ENCODE data around the gene LSM4.

The LSM4 gene

GRCh38 chr19:18300930-18301717 is 21.8 kb downstream of the LSM4 start:
- Mint-ChIP-seq H3K4me1 (peaks cover 18% of the 10 kb centered on the region), H3K27me3 (no peaks in the 10 kb centered on the region), H3K4me3 (no peak overlapping the region), H3K9me3 (no peaks in the 10 kb centered on the region), H3K36me3 (no peaks in the 10 kb centered on the region), H3K27ac (no peak overlapping the region)
- DNase-seq (ENCODE audit: low spot score in 2 of 2) (no peak), ATAC-seq (ENCODE audit: low read depth) (no peak)

DNA sequence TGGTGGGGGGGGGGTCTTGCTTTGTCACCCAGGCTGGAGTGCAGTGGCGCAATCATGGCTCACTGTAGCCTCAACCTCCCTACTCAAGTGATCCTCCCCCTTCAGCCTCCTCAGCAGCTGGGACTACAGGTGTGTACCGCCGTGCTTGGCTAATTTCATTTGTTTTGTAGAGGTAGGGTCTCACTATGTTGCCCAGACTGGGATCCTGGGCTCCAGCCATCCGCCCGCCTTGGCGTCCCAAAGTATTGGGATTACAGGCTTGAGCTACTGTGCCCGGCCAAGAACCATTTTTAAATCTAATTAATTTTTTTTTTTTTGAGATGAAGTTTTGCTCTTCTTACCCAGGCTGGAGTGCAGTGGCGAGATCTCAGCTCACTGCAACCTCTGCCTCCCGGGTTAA is 23.2 kb downstream of the LSM4 start:
- H3K36me3 Mint-ChIP-seq: peaks cover 2% of the 10 kb centered on the region
- peaks cover 26% of the 10 kb centered on the region for H3K4me1 Mint-ChIP-seq
- ATAC-seq (ENCODE audit: low read depth) (no peak), DNase-seq (ENCODE audit: low spot score in 2 of 2) (no peak)
- no peak overlapping the region for H3K4me3 Mint-ChIP-seq
- no peak overlapping the region for H3K27ac Mint-ChIP-seq
- no peaks in the 10 kb centered on the region for H3K27me3 Mint-ChIP-seq
- peaks cover 2% of the 10 kb centered on the region for H3K9me3 Mint-ChIP-seq

GRCh38 chr19:18298601-18299000 is 24.3 kb downstream of the LSM4 start:
- Mint-ChIP-seq H3K36me3 (peaks cover 2% of the 10 kb centered on the region), H3K27ac (no peak overlapping the region), H3K4me3 (no peak overlapping the region), H3K27me3 (no peaks in the 10 kb centered on the region), H3K4me1 (peaks cover 23% of the 10 kb centered on the region), H3K9me3 (peaks cover 2% of the 10 kb centered on the region)
- DNase-seq (ENCODE audit: low spot score in 2 of 2): no peak
- ATAC-seq (ENCODE audit: low read depth): no peak

GRCh38 chr19:18297308-18297707 is 25.6 kb downstream of the LSM4 start:
- Mint-ChIP-seq H3K27me3 (no peaks in the 10 kb centered on the region), H3K36me3 (peaks cover 2% of the 10 kb centered on the region), H3K27ac (peak overlapping the region; percentile 93), H3K4me1 (peaks cover 29% of the 10 kb centered on the region), H3K4me3 (no peak overlapping the region), H3K9me3 (peaks cover 2% of the 10 kb centered on the region)
- DNase-seq (ENCODE audit: low spot score in 2 of 2) (no peak), ATAC-seq (ENCODE audit: low read depth) (no peak)

GRCh38 chr19:18295034-18295451 is 27.8 kb downstream of the LSM4 start:
- Mint-ChIP-seq H3K36me3 (peaks cover 2% of the 10 kb centered on the region), H3K9me3 (peaks cover 2% of the 10 kb centered on the region), H3K4me3 (no peak overlapping the region), H3K27ac (peak overlapping the region; percentile 93), H3K4me1 (peaks cover 41% of the 10 kb centered on the region), H3K27me3 (no peaks in the 10 kb centered on the region)
- ATAC-seq (ENCODE audit: low read depth) (no peak), DNase-seq (ENCODE audit: low spot score in 2 of 2) (no peak)

GRCh38 chr19:18294467-18294864 is 28.4 kb downstream of the LSM4 start:
- peaks cover 46% of the 10 kb centered on the region for H3K4me1 Mint-ChIP-seq
- peaks cover 2% of the 10 kb centered on the region for H3K9me3 Mint-ChIP-seq
- H3K4me3 Mint-ChIP-seq: peak overlapping the region; percentile 67
- peak overlapping the region; percentile 93 for H3K27ac Mint-ChIP-seq
- peak; percentile 61 for ATAC-seq (ENCODE audit: low read depth)
- no peaks in the 10 kb centered on the region for H3K27me3 Mint-ChIP-seq
- peak; percentile 65 to 78 for DNase-seq (ENCODE audit: low spot score in 2 of 2)
- peaks cover 2% of the 10 kb centered on the region for H3K36me3 Mint-ChIP-seq

DNA sequence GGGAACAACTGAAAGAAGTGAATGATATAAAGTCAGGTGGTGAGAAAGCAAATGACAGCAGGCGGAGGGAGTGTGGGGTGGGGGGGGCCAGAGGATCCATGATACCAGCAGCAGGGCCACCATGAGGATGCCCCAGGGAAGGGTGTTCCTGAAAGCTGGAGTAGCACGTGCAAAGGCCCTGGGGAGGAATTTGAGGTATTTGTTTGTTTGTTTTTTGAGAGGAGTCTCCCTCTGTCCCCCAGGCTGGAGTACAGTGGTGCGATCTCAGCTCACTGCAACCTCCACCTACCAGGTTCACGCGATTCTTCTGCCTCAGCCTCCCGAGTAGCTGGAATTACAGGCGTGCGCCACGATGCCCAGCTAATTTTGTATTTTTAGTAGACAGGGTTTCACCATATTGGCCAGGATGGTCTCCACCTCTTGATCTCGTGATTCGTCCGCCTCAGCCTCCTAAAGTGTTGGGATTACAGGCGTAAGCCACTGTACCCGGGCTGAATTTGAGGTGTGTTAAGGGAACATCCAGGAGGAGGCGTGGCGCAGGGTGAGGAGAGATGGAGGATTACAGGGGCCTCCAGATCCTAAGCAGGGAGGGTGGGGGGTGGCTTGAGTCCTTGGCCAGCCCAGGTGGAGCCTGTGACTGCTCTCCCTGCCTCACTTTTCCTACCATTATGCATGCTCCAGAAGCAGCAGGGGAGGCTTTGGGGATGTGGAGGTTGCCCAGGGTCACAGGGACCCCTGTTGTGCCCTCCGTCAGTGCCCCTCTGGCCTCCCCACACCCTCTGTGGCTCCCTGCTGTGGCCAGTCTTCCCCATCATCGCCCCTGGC is 29.0 kb downstream of the LSM4 start:
- Mint-ChIP-seq H3K27me3 (no peaks in the 10 kb centered on the region), H3K9me3 (peaks cover 2% of the 10 kb centered on the region)

DNA sequence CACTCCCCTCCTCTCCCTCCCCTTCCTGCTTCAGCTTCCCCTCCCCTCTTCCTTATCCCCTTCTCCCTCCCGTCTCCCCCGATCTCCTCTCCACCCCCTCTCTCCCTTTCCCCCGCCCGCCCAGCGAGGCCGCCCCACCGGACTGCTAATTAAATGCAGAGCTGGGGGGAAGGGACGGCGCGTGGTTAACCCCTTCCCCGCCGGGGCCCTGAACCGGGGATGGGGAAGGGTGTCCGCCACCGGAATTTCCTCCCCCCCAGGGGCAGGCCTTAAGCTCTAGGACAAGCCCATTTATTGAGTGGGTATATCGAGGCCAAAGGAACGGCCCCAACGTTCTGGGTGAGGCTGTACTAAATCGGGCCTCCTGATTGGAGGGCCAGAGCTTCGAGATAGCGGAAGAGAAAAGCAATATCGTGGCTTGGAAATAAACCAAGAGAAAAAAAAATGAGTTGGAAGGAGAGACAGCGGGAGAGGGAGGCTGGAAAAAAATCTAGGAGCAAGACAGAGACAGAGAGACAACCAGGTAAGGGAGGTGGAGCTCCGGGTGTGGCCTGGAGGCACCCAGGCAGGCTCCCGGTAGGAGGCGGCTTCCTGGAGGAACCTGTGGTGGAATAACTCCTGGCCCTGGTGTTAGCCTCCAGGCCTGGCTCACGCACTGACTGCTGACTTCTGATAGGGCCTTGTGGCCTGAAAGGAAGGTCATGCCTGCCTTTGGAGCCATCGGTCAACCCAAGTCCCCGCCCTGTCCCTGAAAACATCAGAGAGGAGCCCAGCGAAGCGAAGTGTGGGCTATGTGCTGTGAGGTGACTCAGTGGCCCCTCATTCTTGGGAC is 29.9 kb downstream of the LSM4 start:
- peak overlapping the region; percentile 90 for H3K4me3 Mint-ChIP-seq

More for the DNA sequence above, 29.0 kb downstream of the LSM4 start:
- DNase-seq (ENCODE audit: low spot score in 2 of 2) (no peak), ATAC-seq (ENCODE audit: low read depth) (no peak)
- Mint-ChIP-seq H3K27ac (peak overlapping the region; percentile 93), H3K4me3 (peak overlapping the region; percentile 90), H3K36me3 (peaks cover 2% of the 10 kb centered on the region), H3K4me1 (peaks cover 48% of the 10 kb centered on the region)

DNA sequence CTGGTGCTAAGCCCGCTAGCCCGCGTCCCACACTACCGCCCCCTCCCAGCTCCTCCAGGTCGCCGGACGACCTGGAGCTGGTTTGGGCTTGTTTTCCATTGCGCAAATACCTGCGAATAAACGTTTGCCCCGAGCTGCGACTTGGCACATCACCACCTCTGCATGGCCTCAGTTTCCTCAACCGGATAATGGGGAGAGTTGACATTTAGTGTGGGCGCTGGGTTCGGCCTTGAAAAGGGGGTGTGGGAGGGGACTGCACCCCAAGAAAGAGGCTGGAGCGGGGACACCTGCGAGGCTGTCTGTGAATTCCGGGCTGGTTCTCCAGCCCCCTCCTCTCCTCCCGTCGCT is 30.4 kb downstream of the LSM4 start:
- peak overlapping the region; percentile 90 for H3K4me3 Mint-ChIP-seq
- peaks cover 2% of the 10 kb centered on the region for H3K9me3 Mint-ChIP-seq
- ATAC-seq (ENCODE audit: low read depth) (no peak), DNase-seq (ENCODE audit: low spot score in 2 of 2) (no peak)
- peaks cover 48% of the 10 kb centered on the region for H3K4me1 Mint-ChIP-seq
- peak overlapping the region; percentile 91 for H3K27ac Mint-ChIP-seq
- H3K36me3 Mint-ChIP-seq: peaks cover 2% of the 10 kb centered on the region
- no peaks in the 10 kb centered on the region for H3K27me3 Mint-ChIP-seq

More for the DNA sequence above, 29.9 kb downstream of the LSM4 start:
- Mint-ChIP-seq H3K4me1 (peaks cover 48% of the 10 kb centered on the region), H3K27me3 (no peaks in the 10 kb centered on the region), H3K9me3 (peaks cover 2% of the 10 kb centered on the region), H3K36me3 (peaks cover 2% of the 10 kb centered on the region), H3K27ac (peak overlapping the region; percentile 91)
- DNase-seq (ENCODE audit: low spot score in 2 of 2) (no peak), ATAC-seq (ENCODE audit: low read depth) (no peak)

GRCh38 chr19:18291590-18292461 is 31.1 kb downstream of the LSM4 start:
- H3K4me3 Mint-ChIP-seq: peak overlapping the region; percentile 90
- ATAC-seq (ENCODE audit: low read depth): peak; percentile 58
- peaks cover 48% of the 10 kb centered on the region for H3K4me1 Mint-ChIP-seq
- peak overlapping the region; percentile 91 for H3K27ac Mint-ChIP-seq
- no peaks in the 10 kb centered on the region for H3K27me3 Mint-ChIP-seq
- peaks cover 2% of the 10 kb centered on the region for H3K36me3 Mint-ChIP-seq
- peak; percentile 76 to 84 for DNase-seq (ENCODE audit: low spot score in 2 of 2)
- H3K9me3 Mint-ChIP-seq: peaks cover 2% of the 10 kb centered on the region

DNA sequence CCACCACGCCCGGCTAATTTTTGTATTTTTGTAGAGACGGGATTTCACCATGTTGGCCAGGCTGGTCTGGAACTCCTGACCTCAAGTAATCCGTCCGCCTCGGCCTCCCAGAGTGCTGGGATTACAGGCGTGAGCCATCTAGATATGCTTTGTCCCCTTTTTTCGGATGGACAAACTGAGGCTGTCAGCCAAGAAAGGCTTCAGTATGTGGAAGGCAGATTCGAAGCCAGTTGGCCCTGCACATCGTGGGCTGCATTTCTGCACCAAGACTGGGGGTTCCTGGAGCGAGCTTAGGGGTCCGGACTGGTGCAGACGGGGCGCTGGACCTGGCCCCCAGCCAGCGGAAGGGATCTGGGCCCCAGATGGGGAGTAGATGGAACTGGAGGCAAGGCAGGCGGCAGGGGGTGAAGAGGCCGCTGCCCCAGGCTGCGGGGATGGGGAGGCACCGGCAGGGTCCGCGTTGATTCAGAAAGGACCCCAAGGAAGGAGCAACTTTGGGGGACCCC is 31.8 kb downstream of the LSM4 start:
- H3K36me3 Mint-ChIP-seq: peaks cover 2% of the 10 kb centered on the region
- peaks cover 2% of the 10 kb centered on the region for H3K9me3 Mint-ChIP-seq
- peak overlapping the region; percentile 90 for H3K4me3 Mint-ChIP-seq
- peaks cover 49% of the 10 kb centered on the region for H3K4me1 Mint-ChIP-seq
- H3K27me3 Mint-ChIP-seq: no peaks in the 10 kb centered on the region
- ATAC-seq (ENCODE audit: low read depth) (no peak), DNase-seq (ENCODE audit: low spot score in 2 of 2) (no peak)
- H3K27ac Mint-ChIP-seq: peak overlapping the region; percentile 91

GRCh38 chr19:18290302-18291018 is 32.4 kb downstream of the LSM4 start:
- Mint-ChIP-seq H3K27ac (peak overlapping the region; percentile 91), H3K4me3 (peak overlapping the region; percentile 90), H3K36me3 (peaks cover 2% of the 10 kb centered on the region), H3K27me3 (no peaks in the 10 kb centered on the region), H3K4me1 (peaks cover 46% of the 10 kb centered on the region), H3K9me3 (peaks cover 2% of the 10 kb centered on the region)
- ATAC-seq (ENCODE audit: low read depth) (peak; percentile 56), DNase-seq (ENCODE audit: low spot score in 2 of 2) (peak; percentile 62 to 70)

All from memory B cell (primary cell).